ENCODE data around the gene ARHGAP28. TPM values are rescaled to one million over a fixed set of nuclear protein-coding genes. Genes with fewer than 3 reads are reported as not detected.

The ARHGAP28 gene
- total RNA-seq, 2 donors from 2014 or later: 110 to 133 TPM

- H3K4me3 ChIP-seq (ENCODE audit: low read length): no peak overlapping the region
- DNase-seq: no peak
- H3K27me3 ChIP-seq (ENCODE audit: control insufficient read depth, insufficient read depth, low read length, poor library complexity, severe bottlenecking): no peaks in the 10 kb centered on the region
- H3K9me3 Mint-ChIP-seq: peaks cover 10% of the 10 kb centered on the region
- TF ChIP-seq CTCF (conservative IDR thresholded peaks at IDR 0.05): no peak
- H3K27ac ChIP-seq (ENCODE audit: low read depth, low read length): no peak overlapping the region
- WGBS, 2 experiments (ENCODE audit: insufficient coverage in 1 of 2, insufficient read length in 1 of 2): 96 to 97% methylated on average over 3 of the region's 3 CpGs
- peaks cover 30% of the 10 kb centered on the region for H3K9me3 ChIP-seq (ENCODE audit: control insufficient read depth, low read length)
- no peak overlapping the region for H3K9ac ChIP-seq (ENCODE audit: extremely low read depth, low read length, poor library complexity, severe bottlenecking)
- H3K4me1 ChIP-seq (ENCODE audit: control insufficient read depth, insufficient read depth, low read length): peaks cover 14% of the 10 kb centered on the region
- no peak overlapping the region for H3K4me3 Mint-ChIP-seq
- H3K4me1 Mint-ChIP-seq: peaks cover 40% of the 10 kb centered on the region
- no peak overlapping the region for H3K27ac Mint-ChIP-seq
- peaks cover 49% of the 10 kb centered on the region for H3K36me3 ChIP-seq (ENCODE audit: control insufficient read depth, insufficient read depth, low read length)
- H3K27me3 Mint-ChIP-seq (ENCODE audit: insufficient read depth): no peaks in the 10 kb centered on the region
- H3K36me3 Mint-ChIP-seq (ENCODE audit: low read depth): peaks cover 38% of the 10 kb centered on the region
Observed at GRCh38 chr18:6785411-6785810, 55.9 kb downstream of the ARHGAP28 start.

GRCh38 chr18:6792391-6792790, 62.9 kb downstream of the ARHGAP28 start:
- H3K4me3 Mint-ChIP-seq: no peak overlapping the region
- H3K9me3 Mint-ChIP-seq: peaks cover 10% of the 10 kb centered on the region
- no peak overlapping the region for H3K9ac ChIP-seq (ENCODE audit: extremely low read depth, low read length, poor library complexity, severe bottlenecking)
- H3K36me3 Mint-ChIP-seq (ENCODE audit: low read depth): peaks cover 52% of the 10 kb centered on the region
- WGBS, 2 experiments (ENCODE audit: insufficient coverage in 1 of 2, insufficient read length in 1 of 2): 92 to 98% methylated on average over 5 of the region's 5 CpGs
- H3K27me3 ChIP-seq (ENCODE audit: control insufficient read depth, insufficient read depth, low read length, poor library complexity, severe bottlenecking): no peaks in the 10 kb centered on the region
- peaks cover 8% of the 10 kb centered on the region for H3K4me1 Mint-ChIP-seq
- no peak for DNase-seq
- no peaks in the 10 kb centered on the region for H3K27me3 Mint-ChIP-seq (ENCODE audit: insufficient read depth)
- no peak overlapping the region for H3K4me3 ChIP-seq (ENCODE audit: low read length)
- no peak overlapping the region for H3K27ac Mint-ChIP-seq
- no peak for TF ChIP-seq CTCF (conservative IDR thresholded peaks at IDR 0.05)
- peaks cover 39% of the 10 kb centered on the region for H3K36me3 ChIP-seq (ENCODE audit: control insufficient read depth, insufficient read depth, low read length)
- H3K4me1 ChIP-seq (ENCODE audit: control insufficient read depth, insufficient read depth, low read length): no peaks in the 10 kb centered on the region
- no peak overlapping the region for H3K27ac ChIP-seq (ENCODE audit: low read depth, low read length)
- H3K9me3 ChIP-seq (ENCODE audit: control insufficient read depth, low read length): peaks cover 30% of the 10 kb centered on the region

- Histone ChIP-seq H3K27me3 (ENCODE audit: control insufficient read depth, insufficient read depth, low read length, poor library complexity, severe bottlenecking) (no peaks in the 10 kb centered on the region), H3K36me3 (ENCODE audit: control insufficient read depth, insufficient read depth, low read length) (peaks cover 36% of the 10 kb centered on the region), H3K9me3 (ENCODE audit: control insufficient read depth, low read length) (peaks cover 20% of the 10 kb centered on the region), H3K27ac (ENCODE audit: low read depth, low read length) (no peak overlapping the region), H3K9ac (ENCODE audit: extremely low read depth, low read length, poor library complexity, severe bottlenecking) (no peak overlapping the region), H3K4me1 (ENCODE audit: control insufficient read depth, insufficient read depth, low read length) (no peaks in the 10 kb centered on the region), H3K4me3 (ENCODE audit: low read length) (no peak overlapping the region)
- H3K27me3 Mint-ChIP-seq (ENCODE audit: insufficient read depth): no peaks in the 10 kb centered on the region
- H3K9me3 Mint-ChIP-seq: peaks cover 6% of the 10 kb centered on the region
- 83 to 91% methylated on average over 1 to 4 of the region's 5 CpGs for WGBS, 2 experiments (ENCODE audit: insufficient coverage in 1 of 2, insufficient read length in 1 of 2)
- H3K4me3 Mint-ChIP-seq: no peak overlapping the region
- no peak for DNase-seq
- H3K27ac Mint-ChIP-seq: no peak overlapping the region
- no peak for TF ChIP-seq CTCF (conservative IDR thresholded peaks at IDR 0.05)
- H3K4me1 Mint-ChIP-seq: peaks cover 8% of the 10 kb centered on the region
- H3K36me3 Mint-ChIP-seq (ENCODE audit: low read depth): peaks cover 47% of the 10 kb centered on the region
Observed at GRCh38 chr18:6793455-6793854, 63.9 kb downstream of the ARHGAP28 start.
